HL-60 (cell line): Measurements from ENCODE around the gene ITFG1.

Experiments
- CTCF ChIP-seq: IDR thresholded peaks from one replicate; pipeline ENCODE4 v1.5.1; 2011; ENCODE audit warnings: low read length, control low read depth, inconsistent platforms; ENCODE audit not compliant: insufficient read depth
- GABPA ChIP-seq: IDR thresholded peaks from 2 replicates; pipeline ENCODE4 v1.6.1; 2012; ENCODE audit warnings: low read depth
- POLR2AphosphoS5 ChIP-seq: IDR thresholded peaks from 2 replicates; pipeline ENCODE4 v1.6.1; 2012; ENCODE audit warnings: low read depth
- REST ChIP-seq: IDR thresholded peaks from 2 replicates; pipeline ENCODE4 v1.6.1; 2012; ENCODE audit warnings: low read depth; ENCODE audit not compliant: insufficient replicate concordance

- TF ChIP-seq GABPA (no peak), POLR2AphosphoS5 (no peak), CTCF (no peak), REST (no peak)
Measured at GRCh38 chr16:47387026-47387734, 73.7 kb downstream of the ITFG1 start.
